HepG2 (cell line): ENCODE data around the gene FDXR. TPM values are rescaled to one million over a fixed set of nuclear protein-coding genes. Genes with fewer than 3 reads are reported as not detected.

ENCODE experiments used
- CENPX ChIP-seq: sonication (generic); formaldehyde crosslinking; IDR thresholded peaks from 2 replicates; pipeline ENCODE4 v1.9.0; 2021; ENCODE audit warnings: mild to moderate bottlenecking, missing genetic modification reagents, moderate library complexity
- CHCHD3 ChIP-seq: sonication (generic); formaldehyde crosslinking; IDR thresholded peaks from 2 replicates; pipeline ENCODE4 v1.8.0; 2022; ENCODE audit warnings: mild to moderate bottlenecking, missing genetic modification reagents, moderate library complexity
- DMAP1 ChIP-seq: IDR thresholded peaks from 2 replicates; pipeline ENCODE4 v1.6.1; 2016
- HNF4G ChIP-seq, 2 experiments: sonication (generic) in 1 of 2; formaldehyde crosslinking in 1 of 2; IDR thresholded peaks; 2 replicates each; pipeline versions ENCODE4 v1.4.0 to v1.6.1; 2011 to 2020; ENCODE audit warnings: borderline replicate concordance in 2 of 2, low read depth in 2 of 2, mild to moderate bottlenecking in 2 of 2, low read length in 1 of 2, missing genetic modification reagents in 1 of 2, moderate library complexity in 1 of 2
- KDM2A ChIP-seq: sonication (generic); formaldehyde crosslinking; IDR thresholded peaks from 2 replicates; pipeline ENCODE4 v1.4.0; 2020; ENCODE audit warnings: low read depth, missing genetic modification reagents, borderline replicate concordance
- KLF6 ChIP-seq: IDR thresholded peaks from 2 replicates; pipeline ENCODE4 v1.8.0; 2016; ENCODE audit warnings: missing biosample characterization, missing genetic modification reagents
- MTA1 ChIP-seq: sonication (generic); formaldehyde crosslinking; IDR thresholded peaks from 2 replicates; pipeline ENCODE4 v1.4.0; 2020; ENCODE audit warnings: missing genetic modification reagents, mild to moderate bottlenecking, borderline replicate concordance
- MTA3 ChIP-seq: sonication (generic); formaldehyde crosslinking; IDR thresholded peaks from 2 replicates; pipeline ENCODE4 v1.4.0; 2020; ENCODE audit warnings: missing genetic modification reagents
- NFIC ChIP-seq: IDR thresholded peaks from 2 replicates; pipeline ENCODE4 v1.6.1; 2012; ENCODE audit warnings: mild to moderate bottlenecking, low read length, inconsistent platforms
- NONO ChIP-seq, 2 experiments: fragments of 450-650 bp in 1 of 2; sonication (generic) in 1 of 2; formaldehyde crosslinking in 1 of 2; IDR thresholded peaks in 1 of 2; conservative IDR thresholded peaks in 1 of 2; 2 replicates each; pipeline versions ENCODE4 v1.6.1 to v1.8.0; 2017 to 2022; ENCODE audit warnings: mild to moderate bottlenecking in 1 of 2, missing genetic modification reagents in 1 of 2, moderate library complexity in 1 of 2
- RXRA ChIP-seq: sonication (generic); formaldehyde crosslinking; IDR thresholded peaks from 2 replicates; pipeline ENCODE4 v1.5.1; 2020; ENCODE audit warnings: missing genetic modification reagents
- RXRB ChIP-seq: IDR thresholded peaks from 2 replicates; pipeline ENCODE4 v1.6.1; 2016; ENCODE audit warnings: borderline replicate concordance, missing genetic modification reagents, missing compliant biosample characterization
- SALL1 ChIP-seq: sonication (generic); formaldehyde crosslinking; IDR thresholded peaks from 2 replicates; pipeline ENCODE4 v1.8.0; 2022; ENCODE audit warnings: mild to moderate bottlenecking, missing genetic modification reagents
- ZBTB33 ChIP-seq: sonication (generic); formaldehyde crosslinking; IDR thresholded peaks from 2 replicates; pipeline ENCODE4 v1.4.0; 2020; ENCODE audit warnings: missing genetic modification reagents
- ZKSCAN5 ChIP-seq: sonication (generic); formaldehyde crosslinking; IDR thresholded peaks from 2 replicates; pipeline ENCODE4 v1.5.1; 2020; ENCODE audit warnings: mild to moderate bottlenecking, missing genetic modification reagents
- ZNF230 ChIP-seq: sonication (generic); formaldehyde crosslinking; IDR thresholded peaks from 2 replicates; pipeline ENCODE4 v1.4.0; 2020; ENCODE audit warnings: mild to moderate bottlenecking, missing genetic modification reagents
- ZNF232 ChIP-seq: sonication (generic); formaldehyde crosslinking; IDR thresholded peaks from 2 replicates; pipeline ENCODE4 v1.4.0; 2020; ENCODE audit warnings: missing genetic modification reagents, borderline replicate concordance
- ZNF331 ChIP-seq: sonication (generic); formaldehyde crosslinking; IDR thresholded peaks from 2 replicates; pipeline ENCODE4 v1.4.0; 2020; ENCODE audit warnings: missing genetic modification reagents
- ZNF34 ChIP-seq: sonication (generic); formaldehyde crosslinking; IDR thresholded peaks from 2 replicates; pipeline ENCODE4 v1.4.0; 2020; ENCODE audit warnings: mild to moderate bottlenecking, missing genetic modification reagents, borderline replicate concordance
- ZNF550 ChIP-seq: sonication (generic); formaldehyde crosslinking; IDR thresholded peaks from 2 replicates; pipeline ENCODE4 v1.4.0; 2020; ENCODE audit warnings: mild to moderate bottlenecking, missing genetic modification reagents, borderline replicate concordance
- ZNF781 ChIP-seq: sonication (generic); formaldehyde crosslinking; IDR thresholded peaks from 2 replicates; pipeline ENCODE4 v1.5.1; 2020; ENCODE audit warnings: borderline replicate concordance, mild to moderate bottlenecking, missing genetic modification reagents; ENCODE audit errors: not compliant biosample characterization
- polyA plus RNA-seq, 8 experiments: library from polyadenylated mRNA; depleted of rRNA in 3 of 8; stranded (reverse) in 7 of 8; unstranded in 1 of 8; fragments of >200 nt; fragmentation: Illumina TruSeq in 4 of 8; extraction: Trizol in 4 of 8; gene quantifications; 2 replicates each; pipeline versions ENCODE4 v1.2.1 to v1.2.3, GENCODE V29; 2011 to 2016; ENCODE audit warnings: low read depth in 4 of 8, missing spikeins in 1 of 8, mixed read lengths in 1 of 8; ENCODE audit not compliant: insufficient read depth in 1 of 8
- total RNA-seq, 5 experiments: library from RNA; depleted of rRNA; stranded (reverse); fragments of >200 nt; fragmentation: Illumina TruSeq; extraction: Trizol; gene quantifications; 2 replicates each; pipeline ENCODE4 v1.2.3, GENCODE V29; 2016; ENCODE audit warnings: low read depth in 1 of 5
- TF ChIP-seq, protein P1 (sequence below): sonication (generic); formaldehyde crosslinking; IDR thresholded peaks from 2 replicates; pipeline ENCODE4 v1.5.1; 2020; ENCODE audit warnings: mild to moderate bottlenecking, missing genetic modification reagents, borderline replicate concordance
- TF ChIP-seq, protein P2 (sequence below): sonication (generic); formaldehyde crosslinking; IDR thresholded peaks from 2 replicates; pipeline ENCODE4 v1.5.0; 2020; ENCODE audit warnings: missing genetic modification reagents, mild to moderate bottlenecking, borderline replicate concordance

Gene FDXR
- total and polyA plus RNA-seq, 2 of the 13 experiments (the other 11 are each of a cell fraction or from before 2014, with no cell fraction given) = 23.4 to 116 TPM

GRCh38 chr17:74864866-74865395 is 7.9 kb downstream of the FDXR start (continued):
- TF ChIP-seq, protein P1, sequence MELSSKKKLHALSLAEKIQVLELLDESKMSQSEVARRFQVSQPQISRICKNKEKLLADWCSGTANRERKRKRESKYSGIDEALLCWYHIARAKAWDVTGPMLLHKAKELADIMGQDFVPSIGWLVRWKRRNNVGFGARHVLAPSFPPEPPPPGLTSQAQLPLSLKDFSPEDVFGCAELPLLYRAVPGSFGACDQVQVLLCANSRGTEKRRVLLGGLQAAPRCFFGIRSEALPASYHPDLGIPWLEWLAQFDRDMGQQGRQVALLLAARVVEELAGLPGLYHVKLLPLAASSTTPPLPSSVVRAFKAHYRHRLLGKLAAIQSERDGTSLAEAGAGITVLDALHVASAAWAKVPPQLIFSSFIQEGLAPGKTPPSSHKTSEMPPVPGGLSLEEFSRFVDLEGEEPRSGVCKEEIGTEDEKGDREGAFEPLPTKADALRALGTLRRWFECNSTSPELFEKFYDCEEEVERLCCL (CRISPR knock-in tag) = no peak
- TF ChIP-seq, protein P2, sequence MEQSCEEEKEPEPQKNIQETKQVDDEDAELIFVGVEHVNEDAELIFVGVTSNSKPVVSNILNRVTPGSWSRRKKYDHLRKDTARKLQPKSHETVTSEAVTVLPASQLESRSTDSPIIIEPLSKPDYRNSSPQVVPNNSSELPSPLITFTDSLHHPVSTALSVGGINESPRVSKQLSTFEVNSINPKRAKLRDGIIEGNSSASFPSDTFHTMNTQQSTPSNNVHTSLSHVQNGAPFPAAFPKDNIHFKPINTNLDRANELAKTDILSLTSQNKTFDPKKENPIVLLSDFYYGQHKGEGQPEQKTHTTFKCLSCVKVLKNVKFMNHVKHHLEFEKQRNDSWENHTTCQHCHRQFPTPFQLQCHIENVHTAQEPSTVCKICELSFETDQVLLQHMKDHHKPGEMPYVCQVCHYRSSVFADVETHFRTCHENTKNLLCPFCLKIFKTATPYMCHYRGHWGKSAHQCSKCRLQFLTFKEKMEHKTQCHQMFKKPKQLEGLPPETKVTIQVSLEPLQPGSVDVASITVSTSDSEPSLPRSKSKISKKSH (CRISPR knock-in tag) = peak; percentile 32; the same call in 1 of the 2 replicates
- TF ChIP-seq KDM2A (CRISPR knock-in tag) = peak; percentile 58; the same call in 1 of the 2 replicates
- 0 out of 2 replicates have a peak, but pooled peaks have one; percentile 54 for TF ChIP-seq ZNF230 (CRISPR knock-in tag)
- TF ChIP-seq NFIC = no peak
- TF ChIP-seq ZNF331 (CRISPR knock-in tag) = no peak
- no peak for TF ChIP-seq DMAP1 (CRISPR knock-in tag)
- TF ChIP-seq RXRB (CRISPR knock-in tag) = no peak
- TF ChIP-seq ZNF781 = peak; percentile 65
- peak; percentile 46; the same call in 1 of the 2 replicates for TF ChIP-seq SALL1 (CRISPR knock-in tag)
- 0 out of 2 replicates have a peak, but pooled peaks have one; percentile 65 for TF ChIP-seq ZNF550 (CRISPR knock-in tag)
- no peak for TF ChIP-seq ZNF34
- no peak for TF ChIP-seq CHCHD3 (CRISPR knock-in tag)
- no peak for TF ChIP-seq RXRA (CRISPR knock-in tag)
- no peak for TF ChIP-seq MTA3 (CRISPR knock-in tag)
- 0 out of 2 replicates have a peak, but pooled peaks have one; percentile 22 for TF ChIP-seq MTA1 (CRISPR knock-in tag)
- TF ChIP-seq HNF4G (IDR thresholded peaks at IDR 0.05; ENCODE audit: borderline replicate concordance, low read depth, low read length) = no peak
- TF ChIP-seq HNF4G (CRISPR knock-in tag; IDR thresholded peaks at IDR 0.05; ENCODE audit: borderline replicate concordance, low read depth) = 0 out of 2 replicates have a peak, but pooled peaks have one; percentile 24
- no peak for TF ChIP-seq ZNF232 (CRISPR knock-in tag)
- no peak for TF ChIP-seq ZKSCAN5
- no peak for TF ChIP-seq CENPX (CRISPR knock-in tag)
- no peak for TF ChIP-seq KLF6 (CRISPR knock-in tag)
- no peak for TF ChIP-seq NONO (IDR thresholded peaks at IDR 0.05)
- TF ChIP-seq NONO (CRISPR knock-in tag; conservative IDR thresholded peaks at IDR 0.05) = 0 out of 2 replicates have a peak, but pooled peaks have one; percentile 47
- TF ChIP-seq ZBTB33 (CRISPR knock-in tag) = peak; percentile 92
